Right ventricle myocardium superior (tissue), 1 donor: ENCODE data around the gene SCD5. TPM values are rescaled to one million over a fixed set of nuclear protein-coding genes. Genes with fewer than 3 reads are reported as not detected.

ENCODE experiments used
- ATAC-seq: fragments of 200-7000 bp; cut with Tn5 transposase; one replicate; pipeline ENCODE4 v1.9.1; 2020; ENCODE audit warnings: mild to moderate bottlenecking; ENCODE audit not compliant: poor library complexity
- DNase-seq: peaks from one replicate; pipeline ENCODE4 v3.0.0-alpha.2; 2020
- intact Hi-C: fragments of 100-400 bp; cut with DNase I; formaldehyde crosslinking; loops from one replicate; pipeline ENCODE4 v1.11.2; 2022
- total RNA-seq: library from RNA; stranded (reverse); fragmentation: NEBNext Ultra II Directional; extraction: Animal tissue kit (Norgen Biotek cat#: 25700); gene quantifications from one replicate; pipeline ENCODE4 v1.2.1, GENCODE V29; 2021
- donor health status: DM: no; HTN: yes; CAD: no; lungs with severe emphysema.

SCD5 gene
- total RNA-seq, 1 donor from 2014 or later: 4.9 TPM

DNA sequence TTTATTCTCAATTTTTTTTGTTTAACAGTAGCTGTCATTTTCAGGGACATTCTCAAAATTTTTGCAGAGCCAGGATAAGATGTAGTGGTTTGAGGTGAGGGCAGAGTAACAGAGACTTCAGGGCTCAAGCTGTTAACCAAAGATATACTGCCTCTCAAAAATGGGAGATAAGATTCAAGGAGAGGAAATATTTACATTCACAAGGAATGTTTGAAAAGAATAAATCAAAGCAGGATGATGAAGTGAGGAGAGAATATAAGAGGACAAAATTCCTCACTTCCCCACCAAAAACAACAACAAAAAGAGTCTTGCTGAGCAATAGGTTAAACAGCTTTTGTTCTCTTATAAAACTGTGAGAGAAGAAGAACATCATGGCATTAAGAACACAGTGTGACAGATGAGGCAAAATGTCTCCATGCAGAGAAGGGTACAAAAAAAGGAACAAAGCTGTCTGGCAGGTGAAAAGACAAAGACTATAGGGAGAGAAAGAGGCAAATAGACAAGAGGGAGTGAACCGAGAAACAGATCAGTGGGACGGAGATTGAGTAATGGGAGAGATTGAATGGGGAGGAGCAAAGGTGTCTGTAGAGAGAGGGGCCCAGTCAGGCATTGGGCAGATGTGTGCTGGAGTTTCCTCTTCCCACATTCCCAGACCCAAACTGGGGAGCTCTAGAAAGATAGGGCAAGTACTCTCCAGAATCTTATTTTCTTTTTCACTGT, 130.7 kb downstream of the SCD5 start:
- DNase-seq (no peak), ATAC-seq (no peak)
- intact Hi-C loops: no loop called here

DNA sequence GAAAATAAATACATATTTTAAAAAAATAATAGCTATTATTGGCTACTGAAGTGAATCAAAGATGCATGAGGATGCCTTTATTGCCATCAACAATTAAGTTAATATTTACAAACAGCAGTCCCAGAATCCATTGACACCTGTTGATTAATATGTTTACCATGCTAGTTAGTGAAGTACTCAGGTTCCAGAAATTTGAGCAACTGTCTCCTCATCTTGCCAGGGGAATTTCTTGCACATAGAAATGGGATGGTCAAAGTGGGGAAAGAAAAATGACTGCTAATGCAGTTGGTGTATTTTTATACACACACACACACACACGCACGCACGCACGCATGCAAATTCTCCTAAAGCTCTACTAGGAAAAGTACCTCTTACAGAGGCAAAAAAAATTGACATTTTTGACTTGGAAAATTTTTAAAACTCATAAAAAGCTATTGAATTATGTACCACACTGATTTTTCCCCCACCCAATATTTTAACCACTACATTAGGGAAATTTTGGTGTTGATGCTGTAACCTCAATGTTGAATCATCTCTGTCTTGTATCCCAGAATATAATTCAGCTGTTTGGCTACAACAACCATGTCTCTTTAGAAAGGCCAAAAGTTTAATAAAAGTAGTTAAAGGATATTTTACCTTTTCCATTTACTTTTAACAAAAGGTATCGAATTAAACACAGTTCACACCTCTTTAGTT, 131.5 kb downstream of the SCD5 start:
- intact Hi-C loops: no loop called here
- DNase-seq: no peak
- ATAC-seq: no peak

DNA sequence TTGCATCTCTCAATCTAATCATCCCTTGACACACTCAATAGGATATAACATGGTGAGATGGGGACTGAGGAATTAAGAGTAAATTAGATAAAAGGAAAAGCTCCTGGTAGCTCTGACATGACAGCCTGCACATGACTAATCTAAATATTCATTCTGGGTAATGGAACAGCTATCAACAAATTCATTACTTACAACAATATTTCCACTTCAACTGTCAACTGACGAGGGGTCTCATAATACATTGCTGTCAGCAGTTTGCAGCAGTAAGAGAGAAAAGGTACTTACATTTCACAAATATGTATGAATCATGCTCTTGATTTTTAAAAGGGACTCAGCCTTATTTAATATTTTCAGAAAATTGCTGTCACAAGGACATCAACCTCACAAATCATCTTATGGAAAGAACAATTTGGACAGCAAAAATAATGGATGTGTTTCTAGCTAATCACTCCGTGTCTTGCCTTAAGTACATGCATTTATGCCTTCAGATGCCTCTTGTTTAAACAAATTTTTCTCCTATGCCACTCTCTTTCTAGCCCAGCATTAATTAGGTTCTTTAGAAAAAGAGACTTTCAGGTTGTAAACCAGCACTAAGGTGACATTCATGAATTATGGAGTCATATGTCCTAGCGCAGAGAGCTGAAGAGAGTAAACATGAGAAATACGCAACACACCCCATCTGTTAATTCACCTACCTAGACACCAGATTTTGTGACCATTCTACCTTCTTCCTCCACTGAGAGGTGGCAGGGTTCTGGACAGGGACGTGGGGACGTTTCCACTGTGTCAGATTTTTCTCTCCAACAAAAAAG, 137.2 kb downstream of the SCD5 start:
- no peak for ATAC-seq
- DNase-seq: no peak
- intact Hi-C loops: no loop called here

DNA sequence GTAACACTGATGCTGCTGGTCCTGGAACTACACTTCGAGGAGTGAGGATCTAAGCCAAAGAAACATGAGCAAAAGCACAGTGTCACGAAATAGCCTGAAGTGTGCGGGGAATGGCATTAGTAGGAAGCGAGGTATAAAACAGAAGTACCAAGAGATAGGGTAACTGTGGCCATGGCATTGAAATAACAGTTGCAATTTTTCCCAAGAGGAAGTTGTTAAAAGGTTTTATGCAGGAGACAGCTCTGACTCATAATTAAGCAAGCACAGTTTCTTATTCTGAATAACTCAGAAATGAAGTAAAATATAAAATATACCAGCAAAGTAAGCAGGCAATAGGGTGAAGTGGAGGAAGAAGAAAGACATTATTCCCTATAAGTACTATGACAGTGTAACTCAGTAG, 146.5 kb downstream of the SCD5 start:
- ATAC-seq (no peak), DNase-seq (no peak)
- intact Hi-C loops: no loop called here

- intact Hi-C loops: no loop called here
- no peak for DNase-seq
- no peak for ATAC-seq
Observed at GRCh38 chr4:82650868-82651267, 147.7 kb downstream of the SCD5 start.

DNA sequence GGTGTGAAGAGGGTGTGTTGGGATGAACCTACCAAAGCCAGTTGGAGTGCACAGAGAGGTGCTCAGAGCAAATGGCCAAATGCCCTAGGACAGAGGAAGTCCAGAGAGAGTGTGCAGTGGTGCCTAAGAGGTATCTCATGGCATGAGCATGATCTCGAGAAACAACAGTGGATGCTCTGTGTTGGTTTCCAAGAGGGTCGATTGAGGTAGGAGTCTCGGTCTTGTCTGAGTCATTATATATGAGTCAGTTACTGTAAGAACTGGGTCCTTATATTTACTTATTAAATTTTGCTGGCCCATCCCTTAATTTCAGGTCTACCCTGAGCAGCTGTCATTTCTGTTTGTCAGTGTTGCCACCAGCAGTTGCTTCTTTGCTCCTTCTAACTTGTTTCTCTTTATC, 150.2 kb downstream of the SCD5 start:
- ATAC-seq: no peak
- intact Hi-C loops: no loop called here
- no peak for DNase-seq

GRCh38 chr4:82645936-82646565, 152.5 kb downstream of the SCD5 start:
- no peak for DNase-seq
- intact Hi-C loops: no loop called here
- ATAC-seq: no peak

- intact Hi-C loops: no loop called here
- no peak for ATAC-seq
- no peak for DNase-seq
Observed at GRCh38 chr4:82644734-82645126, 153.9 kb downstream of the SCD5 start.

DNA sequence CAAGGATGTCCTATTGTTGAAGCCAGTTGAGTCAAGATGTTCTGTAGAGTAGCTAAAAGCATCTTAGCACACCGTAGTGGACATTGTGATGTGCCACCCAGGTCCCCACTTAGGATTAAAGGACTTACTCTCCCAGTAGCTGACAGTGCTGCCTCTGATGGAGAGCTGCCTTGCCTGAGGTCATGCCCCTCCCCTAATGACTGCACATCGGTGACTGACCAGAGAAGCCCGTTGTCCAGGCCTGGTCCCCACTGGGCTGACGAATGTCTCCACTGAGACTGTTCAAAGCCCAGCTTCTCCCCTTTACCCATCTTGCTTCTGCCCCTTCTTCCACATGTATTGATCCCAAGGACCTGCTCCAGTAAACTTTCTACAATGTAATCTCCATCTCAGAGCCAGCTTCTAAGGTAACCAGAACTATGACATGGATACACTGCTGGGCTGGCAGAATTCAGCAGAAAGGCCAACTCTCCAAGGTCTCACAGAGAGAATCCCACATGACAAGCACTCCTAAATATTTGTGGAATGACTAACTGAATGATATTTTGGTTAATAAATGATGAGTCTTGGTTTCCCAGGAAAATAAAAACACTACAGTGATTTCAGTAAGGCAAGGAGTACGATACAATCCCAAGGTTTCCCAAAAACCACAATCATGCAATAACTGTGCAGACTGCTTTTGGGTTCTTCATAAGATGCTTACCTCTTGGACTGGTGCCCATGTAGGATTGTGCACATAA, 154.4 kb downstream of the SCD5 start:
- intact Hi-C loops: no loop called here
- DNase-seq (no peak), ATAC-seq (no peak)

GRCh38 chr4:82642331-82642730, 156.3 kb downstream of the SCD5 start:
- ATAC-seq: no peak
- no peak for DNase-seq
- intact Hi-C loops: no loop called here

GRCh38 chr4:82640540-82640939, 158.1 kb downstream of the SCD5 start:
- DNase-seq (no peak), ATAC-seq (no peak)
- intact Hi-C loops: no loop called here

GRCh38 chr4:82639971-82640370, 158.6 kb downstream of the SCD5 start:
- DNase-seq: no peak
- intact Hi-C loops: no loop called here
- no peak for ATAC-seq

GRCh38 chr4:82638479-82638878, 160.1 kb downstream of the SCD5 start:
- intact Hi-C loops: no loop called here
- ATAC-seq: no peak
- DNase-seq: no peak

DNA sequence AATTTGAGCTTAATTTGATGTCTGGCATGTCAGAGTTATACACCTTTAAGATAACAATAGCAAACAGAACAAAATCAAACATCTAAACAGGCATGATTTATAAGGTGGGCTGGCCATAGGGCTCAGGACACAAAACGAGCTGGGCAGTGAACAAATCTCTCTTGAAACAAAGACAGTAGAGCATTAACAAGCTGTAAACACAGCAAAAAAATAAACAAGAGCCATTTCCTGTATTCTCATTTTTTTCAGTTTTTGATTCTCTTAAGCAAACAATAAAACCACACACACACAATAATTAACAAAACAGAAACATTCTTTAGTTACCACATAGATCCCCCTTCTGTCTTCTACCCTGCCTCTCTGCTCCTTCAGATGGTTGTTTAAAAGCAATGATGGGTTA, 168.5 kb downstream of the SCD5 start:
- ATAC-seq (no peak), DNase-seq (no peak)
- intact Hi-C loops: no loop called here

DNA sequence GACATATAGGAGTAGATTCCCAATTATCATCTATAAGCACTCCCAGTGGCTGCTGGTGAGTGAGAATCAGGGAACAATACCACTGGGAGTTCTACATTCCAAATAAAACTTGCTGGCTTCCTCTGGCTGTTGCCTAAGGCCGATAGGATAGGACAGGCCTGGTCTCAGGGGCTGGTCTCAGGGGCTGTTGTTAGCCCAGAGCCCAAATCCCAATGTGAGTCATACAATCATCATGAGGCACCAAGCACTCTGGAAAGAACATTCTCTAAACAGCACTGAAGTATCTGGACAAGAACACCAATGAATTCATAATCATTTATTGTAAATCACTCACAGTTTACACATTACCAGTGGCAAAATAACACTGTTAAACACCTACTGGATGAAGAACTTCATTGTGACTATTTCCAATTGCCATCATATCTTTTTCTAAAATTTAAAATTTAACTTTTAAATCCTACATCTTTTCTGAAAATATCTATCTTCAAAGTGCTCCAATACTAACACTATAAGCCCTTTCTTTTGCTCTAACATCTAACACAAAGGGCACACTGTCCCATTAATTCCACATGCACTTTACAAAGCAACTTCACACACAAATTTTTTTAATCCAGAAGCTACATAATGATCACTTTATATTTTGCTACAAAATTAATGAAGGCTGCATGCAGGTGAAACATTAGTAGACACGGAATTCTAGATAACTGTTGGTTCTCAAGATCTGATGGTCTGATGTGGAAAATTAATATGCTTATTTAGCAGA, 169.2 kb downstream of the SCD5 start:
- intact Hi-C loops: no loop called here
- ATAC-seq (no peak), DNase-seq (no peak)

GRCh38 chr4:82626251-82626868, 172.2 kb downstream of the SCD5 start:
- no peak for ATAC-seq
- intact Hi-C loops: no loop called here
- DNase-seq: no peak

GRCh38 chr4:82624819-82625218, 173.8 kb downstream of the SCD5 start:
- intact Hi-C loops: no loop called here

More at GRCh38 chr4:82624819-82625218, 173.8 kb downstream of the SCD5 start:
- no peak for DNase-seq
- no peak for ATAC-seq
